Measurements from ENCODE around the gene MAPKAPK2. TPM values are rescaled to one million over a fixed set of nuclear protein-coding genes. Genes with fewer than 3 reads are reported as not detected.

Gene MAPKAPK2
- total RNA-seq, 1 donor from 2014 or later, result 62.4 TPM

- H3K27me3 Mint-ChIP-seq (ENCODE audit: unreplicated experiment), result peaks cover 48% of the 10 kb centered on the region
- TF ChIP-seq, protein P1, sequence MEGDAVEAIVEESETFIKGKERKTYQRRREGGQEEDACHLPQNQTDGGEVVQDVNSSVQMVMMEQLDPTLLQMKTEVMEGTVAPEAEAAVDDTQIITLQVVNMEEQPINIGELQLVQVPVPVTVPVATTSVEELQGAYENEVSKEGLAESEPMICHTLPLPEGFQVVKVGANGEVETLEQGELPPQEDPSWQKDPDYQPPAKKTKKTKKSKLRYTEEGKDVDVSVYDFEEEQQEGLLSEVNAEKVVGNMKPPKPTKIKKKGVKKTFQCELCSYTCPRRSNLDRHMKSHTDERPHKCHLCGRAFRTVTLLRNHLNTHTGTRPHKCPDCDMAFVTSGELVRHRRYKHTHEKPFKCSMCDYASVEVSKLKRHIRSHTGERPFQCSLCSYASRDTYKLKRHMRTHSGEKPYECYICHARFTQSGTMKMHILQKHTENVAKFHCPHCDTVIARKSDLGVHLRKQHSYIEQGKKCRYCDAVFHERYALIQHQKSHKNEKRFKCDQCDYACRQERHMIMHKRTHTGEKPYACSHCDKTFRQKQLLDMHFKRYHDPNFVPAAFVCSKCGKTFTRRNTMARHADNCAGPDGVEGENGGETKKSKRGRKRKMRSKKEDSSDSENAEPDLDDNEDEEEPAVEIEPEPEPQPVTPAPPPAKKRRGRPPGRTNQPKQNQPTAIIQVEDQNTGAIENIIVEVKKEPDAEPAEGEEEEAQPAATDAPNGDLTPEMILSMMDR (IDR thresholded peaks at IDR 0.05), result no peak
These were observed 25.8 kb upstream of the MAPKAPK2 start for GRCh38 chr1:206658981-206659273.

GRCh38 chr1:206660136-206660535 is 24.6 kb upstream of the MAPKAPK2 start:
- TF ChIP-seq, protein P1 (IDR thresholded peaks at IDR 0.05), result no peak
- Mint-ChIP-seq H3K4me1 (ENCODE audit: unreplicated experiment) (peaks cover 7% of the 10 kb centered on the region), H3K9me3 (ENCODE audit: unreplicated experiment) (no peaks in the 10 kb centered on the region), H3K4me3 (ENCODE audit: unreplicated experiment) (no peak overlapping the region), H3K27me3 (ENCODE audit: unreplicated experiment) (peaks cover 59% of the 10 kb centered on the region), H3K27ac (ENCODE audit: unreplicated experiment) (no peak overlapping the region), H3K36me3 (ENCODE audit: unreplicated experiment) (no peaks in the 10 kb centered on the region)
- no peak for DNase-seq (ENCODE audit: extremely low spot score, unreplicated experiment)

More at GRCh38 chr1:206658981-206659273, 25.8 kb upstream of the MAPKAPK2 start:
- Mint-ChIP-seq H3K27ac (ENCODE audit: unreplicated experiment) (no peak overlapping the region), H3K36me3 (ENCODE audit: unreplicated experiment) (no peaks in the 10 kb centered on the region), H3K4me1 (ENCODE audit: unreplicated experiment) (peaks cover 13% of the 10 kb centered on the region), H3K4me3 (ENCODE audit: unreplicated experiment) (no peak overlapping the region), H3K9me3 (ENCODE audit: unreplicated experiment) (no peaks in the 10 kb centered on the region)
- no peak for DNase-seq (ENCODE audit: extremely low spot score, unreplicated experiment)

- Mint-ChIP-seq H3K27me3 (ENCODE audit: unreplicated experiment) (peaks cover 68% of the 10 kb centered on the region), H3K4me3 (ENCODE audit: unreplicated experiment) (no peak overlapping the region), H3K36me3 (ENCODE audit: unreplicated experiment) (no peaks in the 10 kb centered on the region), H3K27ac (ENCODE audit: unreplicated experiment) (no peak overlapping the region), H3K4me1 (ENCODE audit: unreplicated experiment) (peaks cover 2% of the 10 kb centered on the region), H3K9me3 (ENCODE audit: unreplicated experiment) (no peaks in the 10 kb centered on the region)
- no peak for DNase-seq (ENCODE audit: extremely low spot score, unreplicated experiment)
- TF ChIP-seq, protein P1 (IDR thresholded peaks at IDR 0.05), result no peak
These were observed 23.4 kb upstream of the MAPKAPK2 start for GRCh38 chr1:206661161-206661820.

DNA sequence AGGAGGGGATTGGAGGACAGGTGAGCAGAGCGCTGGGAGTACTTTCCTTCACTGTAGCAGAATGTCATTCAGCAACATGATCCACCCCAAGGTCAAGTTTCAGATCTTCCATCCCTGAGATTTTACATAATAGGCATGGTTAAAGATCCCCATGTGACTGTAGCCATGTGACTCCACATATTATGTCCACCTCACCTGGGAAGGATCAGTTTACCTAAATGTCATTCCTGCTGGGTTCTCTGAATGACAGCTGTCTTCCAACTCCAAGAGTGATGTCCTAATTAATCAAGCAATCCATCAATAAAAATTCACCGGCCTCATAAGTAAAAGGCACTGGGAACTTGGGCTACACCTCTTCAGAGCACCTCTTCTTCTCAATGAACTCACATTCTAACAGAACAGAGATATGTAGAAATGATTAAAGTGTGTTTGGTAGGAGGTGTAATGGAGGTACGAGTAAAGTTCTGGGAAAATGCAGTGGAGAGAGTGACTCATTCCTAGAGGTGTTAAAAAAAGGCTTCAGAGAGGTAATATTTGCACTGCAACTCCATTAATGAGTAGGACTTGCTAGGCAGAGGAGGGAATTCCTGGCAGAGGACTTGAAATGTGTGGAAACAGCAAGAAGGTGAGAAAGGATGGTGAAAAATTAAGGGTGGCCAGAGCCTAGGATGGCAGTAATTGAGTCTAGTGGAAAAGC is 22.2 kb upstream of the MAPKAPK2 start:
- Mint-ChIP-seq H3K4me3 (ENCODE audit: unreplicated experiment) (no peak overlapping the region), H3K27ac (ENCODE audit: unreplicated experiment) (no peak overlapping the region), H3K4me1 (ENCODE audit: unreplicated experiment) (peaks cover 2% of the 10 kb centered on the region), H3K9me3 (ENCODE audit: unreplicated experiment) (no peaks in the 10 kb centered on the region), H3K27me3 (ENCODE audit: unreplicated experiment) (peaks cover 67% of the 10 kb centered on the region), H3K36me3 (ENCODE audit: unreplicated experiment) (no peaks in the 10 kb centered on the region)
- TF ChIP-seq, protein P1 (IDR thresholded peaks at IDR 0.05), result no peak
- DNase-seq (ENCODE audit: extremely low spot score, unreplicated experiment), result no peak

DNA sequence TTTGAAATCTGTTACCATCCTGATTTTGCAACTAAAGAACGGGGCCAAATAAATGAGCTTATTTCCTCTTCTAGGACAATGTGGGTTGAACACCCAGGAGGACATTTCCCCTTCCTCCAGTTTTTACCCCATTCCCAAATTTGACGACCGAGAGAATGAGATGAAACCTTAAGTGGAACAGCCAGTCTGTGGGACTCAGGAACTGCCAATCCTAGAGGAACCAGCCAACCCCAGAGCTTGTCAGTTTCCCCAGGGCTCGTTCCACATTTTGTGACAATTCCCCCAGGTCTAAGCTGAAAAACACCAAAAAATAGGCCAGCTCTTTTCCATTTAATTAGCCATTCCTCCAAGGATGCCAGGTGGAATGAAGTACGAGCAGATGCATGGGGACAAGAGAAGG is 21.3 kb upstream of the MAPKAPK2 start:
- Mint-ChIP-seq H3K36me3 (ENCODE audit: unreplicated experiment) (no peaks in the 10 kb centered on the region), H3K4me1 (ENCODE audit: unreplicated experiment) (peaks cover 2% of the 10 kb centered on the region), H3K4me3 (ENCODE audit: unreplicated experiment) (no peak overlapping the region), H3K9me3 (ENCODE audit: unreplicated experiment) (no peaks in the 10 kb centered on the region), H3K27ac (ENCODE audit: unreplicated experiment) (no peak overlapping the region), H3K27me3 (ENCODE audit: unreplicated experiment) (peaks cover 67% of the 10 kb centered on the region)
- TF ChIP-seq, protein P1 (IDR thresholded peaks at IDR 0.05), result no peak
- no peak for DNase-seq (ENCODE audit: extremely low spot score, unreplicated experiment)
